ENCODE measurements around the gene REST.
"Not testable (repeated sequence)": the region's sequence is repeated elsewhere in the genome, so short reads cannot be mapped to it uniquely, and the experiment has no call there.

REST gene

GRCh38 chr4:56909086-56909894, 1.6 kb downstream of the REST start:
- peak; percentile 87 to 93 for DNase-seq

GRCh38 chr4:56910172-56910967, 2.7 kb downstream of the REST start:
- peak in 1 of 2 experiments; percentile 38 for DNase-seq

GRCh38 chr4:56914336-56914735, 6.6 kb downstream of the REST start:
- DNase-seq: no peak

GRCh38 chr4:56914977-56915376, 7.3 kb downstream of the REST start:
- not testable (repeated sequence) for DNase-seq

- no peak for DNase-seq
Observed at GRCh38 chr4:56927196-56927595, 19.5 kb downstream of the REST start.

GRCh38 chr4:56930638-56931037, 22.9 kb downstream of the REST start:
- no peak for DNase-seq

- no peak for DNase-seq
Observed at GRCh38 chr4:56931924-56932323, 24.2 kb downstream of the REST start.

GRCh38 chr4:56937262-56937661, 29.6 kb downstream of the REST start:
- DNase-seq: no peak

GRCh38 chr4:56939826-56940225, 32.1 kb downstream of the REST start:
- DNase-seq: not testable (repeated sequence)

- no peak for DNase-seq
Observed at GRCh38 chr4:56940403-56940802, 32.7 kb downstream of the REST start.

GRCh38 chr4:56940971-56941370, 33.3 kb downstream of the REST start:
- no peak for DNase-seq

GRCh38 chr4:56941403-56941802, 33.7 kb downstream of the REST start:
- no peak for DNase-seq

GRCh38 chr4:56953680-56954520, 46.2 kb downstream of the REST start:
- DNase-seq: no peak

- DNase-seq: peak; percentile 96 to 97
Observed at GRCh38 chr4:56958111-56958517, 50.4 kb downstream of the REST start.

GRCh38 chr4:56959100-56959499, 51.4 kb downstream of the REST start:
- no peak for DNase-seq

GRCh38 chr4:56961107-56961500, 53.4 kb downstream of the REST start:
- no peak for DNase-seq

GRCh38 chr4:56971383-56971782, 63.7 kb downstream of the REST start:
- no peak for DNase-seq

GRCh38 chr4:56972389-56972788, 64.7 kb downstream of the REST start:
- no peak for DNase-seq

- DNase-seq: no peak
Observed at GRCh38 chr4:56972809-56973208, 65.1 kb downstream of the REST start.

GRCh38 chr4:56973336-56973735, 65.6 kb downstream of the REST start:
- DNase-seq: no peak

- DNase-seq: peak in 1 of 2 experiments; percentile 52
Observed at GRCh38 chr4:56976283-56976836, 68.7 kb downstream of the REST start.

- DNase-seq: no peak
Observed at GRCh38 chr4:56976837-56977320, 69.2 kb downstream of the REST start.

Measured in Kasumi-1 (cell line).